ENCODE results near the gene ZNF516.

GRCh38 chr18:76389716-76390115 lies 105.3 kb downstream of the ZNF516 start:
- TF ChIP-seq MAX (IDR thresholded peaks at IDR 0.05) (no peak), YY1 (IDR thresholded peaks at IDR 0.05; ENCODE audit: low read depth) (no peak)
- TF ChIP-seq, protein P1, sequence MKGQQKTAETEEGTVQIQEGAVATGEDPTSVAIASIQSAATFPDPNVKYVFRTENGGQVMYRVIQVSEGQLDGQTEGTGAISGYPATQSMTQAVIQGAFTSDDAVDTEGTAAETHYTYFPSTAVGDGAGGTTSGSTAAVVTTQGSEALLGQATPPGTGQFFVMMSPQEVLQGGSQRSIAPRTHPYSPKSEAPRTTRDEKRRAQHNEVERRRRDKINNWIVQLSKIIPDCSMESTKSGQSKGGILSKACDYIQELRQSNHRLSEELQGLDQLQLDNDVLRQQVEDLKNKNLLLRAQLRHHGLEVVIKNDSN (IDR thresholded peaks at IDR 0.05), result no peak
